ENCODE measurements around the gene KBTBD4. TPM values are rescaled to one million over a fixed set of nuclear protein-coding genes. Genes with fewer than 3 reads are reported as not detected.

Gene KBTBD4
- total RNA-seq (1 to 10 TPM; 4.3 to 8.9 (median 6.7) TPM), polyA plus RNA-seq (10 to 100 TPM in 1 of 2 donors, 1 to 10 TPM in 1; 3.5 to 13.0 TPM)

DNA sequence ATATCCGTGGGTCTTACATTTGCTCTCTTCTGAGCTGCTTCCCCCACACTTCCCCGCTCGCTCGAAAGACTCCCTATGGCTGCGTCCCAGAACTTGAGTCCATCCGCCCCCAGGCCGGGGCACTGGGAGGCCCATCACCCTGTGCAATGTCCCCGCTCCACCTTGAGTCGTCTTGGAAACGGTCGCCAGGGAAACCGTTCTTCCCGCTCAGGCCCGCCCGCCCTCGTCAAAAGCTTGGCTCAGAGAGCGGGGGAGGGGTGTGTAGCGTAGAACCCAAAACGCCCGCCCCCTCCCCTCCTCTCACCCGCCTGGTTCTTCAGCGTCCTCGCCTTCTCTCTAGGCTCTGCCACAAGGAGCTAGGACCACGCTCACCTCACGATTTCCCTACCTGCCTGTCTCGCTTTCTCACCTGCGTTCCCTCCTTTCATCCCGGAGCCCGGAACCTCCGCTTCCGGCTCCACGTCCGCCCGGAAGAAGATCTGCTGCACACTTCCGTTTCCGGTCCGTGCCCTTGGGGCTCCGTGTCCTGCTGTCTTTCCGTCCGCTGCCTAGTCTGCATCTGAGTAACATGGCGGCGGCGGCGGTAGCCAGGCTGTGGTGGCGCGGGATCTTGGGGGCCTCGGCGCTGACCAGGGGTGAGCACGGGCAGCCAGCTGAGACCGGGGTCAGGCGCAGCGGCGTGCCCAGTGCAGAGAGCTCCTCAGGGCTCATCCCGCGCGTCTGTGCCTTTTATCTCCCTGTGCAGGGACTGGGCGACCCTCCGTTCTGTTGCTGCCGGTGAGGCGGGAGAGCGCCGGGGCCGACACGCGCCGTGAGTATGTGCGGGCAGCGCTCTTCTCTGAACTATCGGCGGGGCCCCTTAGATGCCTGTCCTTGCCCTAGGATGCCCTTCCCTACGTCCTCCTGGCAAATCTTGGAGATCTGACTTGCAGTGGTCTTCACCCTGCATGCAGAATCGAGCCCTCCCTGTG lies at the start of gene KBTBD4, which contains the start of gene NDUFS3:
TSS of gene KBTBD4 (minus strand) at position 447 of the 971 bp plus-strand sequence. CDS start at position 428, 19 bp downstream.
TSS of gene NDUFS3 (plus strand) at position 551 of the 971 bp plus-strand sequence. CDS start at position 569, 18 bp downstream.
- peak within 1 kb of the TSS; percentile 61 to 85 (median 78) for H3K27ac ChIP-seq
- H3K4me1 ChIP-seq = peaks cover 0 to 15% (median 12%) of the 10 kb centered on the region in 3 donors
- no peaks in the 10 kb centered on the region for H3K27me3 ChIP-seq
- H3K36me3 ChIP-seq = peaks cover 5 to 31% (median 26%) of the 10 kb centered on the region in 3 donors
- H3K9me3 ChIP-seq = no peaks in the 10 kb centered on the region
- TF ChIP-seq, protein P1, sequence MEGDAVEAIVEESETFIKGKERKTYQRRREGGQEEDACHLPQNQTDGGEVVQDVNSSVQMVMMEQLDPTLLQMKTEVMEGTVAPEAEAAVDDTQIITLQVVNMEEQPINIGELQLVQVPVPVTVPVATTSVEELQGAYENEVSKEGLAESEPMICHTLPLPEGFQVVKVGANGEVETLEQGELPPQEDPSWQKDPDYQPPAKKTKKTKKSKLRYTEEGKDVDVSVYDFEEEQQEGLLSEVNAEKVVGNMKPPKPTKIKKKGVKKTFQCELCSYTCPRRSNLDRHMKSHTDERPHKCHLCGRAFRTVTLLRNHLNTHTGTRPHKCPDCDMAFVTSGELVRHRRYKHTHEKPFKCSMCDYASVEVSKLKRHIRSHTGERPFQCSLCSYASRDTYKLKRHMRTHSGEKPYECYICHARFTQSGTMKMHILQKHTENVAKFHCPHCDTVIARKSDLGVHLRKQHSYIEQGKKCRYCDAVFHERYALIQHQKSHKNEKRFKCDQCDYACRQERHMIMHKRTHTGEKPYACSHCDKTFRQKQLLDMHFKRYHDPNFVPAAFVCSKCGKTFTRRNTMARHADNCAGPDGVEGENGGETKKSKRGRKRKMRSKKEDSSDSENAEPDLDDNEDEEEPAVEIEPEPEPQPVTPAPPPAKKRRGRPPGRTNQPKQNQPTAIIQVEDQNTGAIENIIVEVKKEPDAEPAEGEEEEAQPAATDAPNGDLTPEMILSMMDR (IDR thresholded peaks at IDR 0.05) = no peak
- intact Hi-C loops (cut with DNase I) = no loop called here
- no peak for FAIRE-seq
- ATAC-seq = peak; percentile 97 to 99 (median 98)
- peak; percentile 86 to 96 (median 88) for DNase-seq
- 0% methylated on average over 70 to 72 of the region's 72 CpGs for WGBS, 2 donors
- H3K4me3 ChIP-seq = peak within 1 kb of the TSS; percentile 79 to 96 (median 94)

DNA sequence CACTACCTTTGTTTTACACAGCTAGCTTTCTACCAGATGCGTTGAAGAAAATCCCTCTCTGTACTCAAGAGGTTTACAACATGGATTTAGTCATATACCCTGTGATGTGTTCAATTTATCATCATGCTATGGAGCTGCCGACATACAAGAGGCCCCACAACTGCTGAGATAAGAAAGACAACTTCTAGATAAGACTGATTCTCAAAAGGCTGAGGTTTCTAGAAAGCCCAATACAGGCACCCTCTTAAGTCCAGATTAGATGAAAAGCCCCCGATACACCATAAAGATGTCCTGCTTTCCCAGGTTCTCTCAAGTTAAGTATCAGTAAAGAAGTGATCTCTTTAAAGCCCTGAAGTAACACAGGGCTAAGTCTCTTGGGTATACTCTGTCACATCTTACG lies 49.3 kb upstream of the KBTBD4 start:
- whole genome bisulfite sequencing, 2 donors = 84 to 89% methylated on average over 4 of the region's 4 CpGs
- Histone ChIP-seq H3K4me1 (no peaks in the 10 kb centered on the region), H3K36me3 (peaks cover 0 to 48% (median 0%) of the 10 kb centered on the region in 3 donors), H3K27me3 (no peaks in the 10 kb centered on the region), H3K9me3 (no peaks in the 10 kb centered on the region), H3K4me3 (no peak overlapping the region), H3K27ac (no peak overlapping the region)
- no peak for FAIRE-seq
- intact Hi-C loops (cut with DNase I) = no loop called here
- no peak for DNase-seq
- TF ChIP-seq, protein P1 (IDR thresholded peaks at IDR 0.05) = no peak
- no peak for ATAC-seq

DNA sequence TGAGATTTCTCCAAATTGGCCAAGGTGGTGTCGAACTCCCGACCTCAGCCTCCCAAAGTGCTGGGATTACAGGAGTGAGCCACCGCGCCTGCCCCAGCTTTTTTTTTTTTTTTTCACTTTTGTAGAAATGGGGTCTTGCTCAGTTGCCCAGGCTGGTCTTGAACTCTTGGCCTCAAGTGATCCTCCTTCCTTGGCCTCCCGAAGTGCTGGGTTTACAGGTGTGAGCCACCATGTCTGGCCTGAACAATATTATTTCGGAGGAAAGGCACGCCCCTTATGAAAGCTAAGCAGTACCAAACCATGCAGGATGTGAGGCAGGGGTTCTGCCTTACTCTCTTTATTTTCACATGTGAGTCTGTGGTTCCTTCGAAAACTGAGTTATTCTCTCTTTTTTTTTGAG lies 47.5 kb upstream of the KBTBD4 start:
- Histone ChIP-seq H3K4me1 (no peaks in the 10 kb centered on the region), H3K9me3 (no peaks in the 10 kb centered on the region), H3K27me3 (no peaks in the 10 kb centered on the region), H3K27ac (no peak overlapping the region), H3K36me3 (peaks cover 4 to 60% (median 4%) of the 10 kb centered on the region in 3 donors), H3K4me3 (no peak overlapping the region)
- intact Hi-C loops (cut with DNase I) = no loop called here
- FAIRE-seq (no peak), ATAC-seq (no peak), DNase-seq (no peak)
- WGBS, 2 donors = 96 to 98% methylated on average over 8 of the region's 8 CpGs
- TF ChIP-seq, protein P1 (IDR thresholded peaks at IDR 0.05) = no peak

DNA sequence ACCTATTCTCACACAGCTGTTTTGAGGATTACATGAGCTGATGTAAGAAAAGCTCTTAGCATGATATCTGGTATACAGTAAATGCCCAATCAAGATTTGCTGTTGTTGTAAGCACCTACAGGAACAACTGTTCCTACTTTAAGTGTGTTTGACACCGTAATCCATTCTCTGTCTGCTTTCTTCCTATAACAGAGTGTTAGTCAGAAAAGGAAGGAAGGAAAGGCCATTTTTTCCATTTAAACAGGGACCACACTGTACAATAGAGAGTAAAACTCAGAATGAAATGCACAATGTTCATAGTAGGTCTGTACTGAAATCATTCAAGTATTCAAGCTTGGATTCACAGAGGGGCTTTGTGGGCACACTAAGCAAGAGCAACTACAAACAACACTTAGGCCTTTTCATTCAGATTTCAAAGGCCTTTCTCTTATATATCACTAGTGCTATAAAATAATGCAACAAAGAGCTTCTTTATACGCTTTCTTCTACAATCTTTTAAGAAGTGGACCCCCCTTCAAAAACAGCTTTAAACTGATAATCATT lies 42.1 kb upstream of the KBTBD4 start:
- Histone ChIP-seq H3K4me3 (no peak overlapping the region), H3K4me1 (no peaks in the 10 kb centered on the region), H3K27me3 (no peaks in the 10 kb centered on the region), H3K27ac (no peak overlapping the region), H3K36me3 (peaks cover 4 to 40% (median 6%) of the 10 kb centered on the region in 3 donors), H3K9me3 (no peaks in the 10 kb centered on the region)
- TF ChIP-seq, protein P1 (IDR thresholded peaks at IDR 0.05) = no peak
- no peak for ATAC-seq
- no peak for DNase-seq
- 91 to 95% methylated on average over 2 of the region's 2 CpGs for WGBS, 2 donors
- FAIRE-seq = no peak
- intact Hi-C loops (cut with DNase I) = no loop called here
